GM19328 (cell line): ENCODE data around the gene ADAMTSL3.
A peak's percentile ranks its signal among the peaks of the same experiment; 100 is the strongest.
"Not testable (repeated sequence)": the region's sequence is repeated elsewhere in the genome, so short reads cannot be mapped to it uniquely, and the experiment has no call there.

Source experiments
- ATAC-seq: cut with Tn5 transposase; IDR thresholded peaks from one replicate; pipeline ENCODE4 v1.9.1; 2021; ENCODE audit warnings: mild to moderate bottlenecking, moderate library complexity; ENCODE audit not compliant: unreplicated experiment

The ADAMTSL3 gene

DNA sequence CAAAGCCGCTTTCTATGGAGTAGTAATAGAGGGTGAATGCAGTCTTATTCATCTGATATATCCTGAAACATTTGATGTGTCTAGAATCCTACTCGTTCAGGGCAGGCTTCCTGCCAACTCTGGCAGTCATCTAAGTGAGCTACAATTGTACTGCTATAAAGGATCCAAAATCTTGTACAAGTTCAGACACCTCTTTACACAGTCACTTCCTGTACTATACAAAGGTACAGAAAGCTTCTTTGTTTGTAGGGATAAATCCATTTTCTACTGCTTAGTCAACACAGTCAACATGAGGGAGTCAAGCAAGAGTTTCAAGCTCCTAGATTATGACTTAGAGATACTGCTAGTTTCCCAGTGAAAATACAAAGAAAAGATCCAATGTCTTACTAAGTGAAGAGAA, 414.8 kb downstream of the ADAMTSL3 start:
- ATAC-seq = not testable (repeated sequence)

DNA sequence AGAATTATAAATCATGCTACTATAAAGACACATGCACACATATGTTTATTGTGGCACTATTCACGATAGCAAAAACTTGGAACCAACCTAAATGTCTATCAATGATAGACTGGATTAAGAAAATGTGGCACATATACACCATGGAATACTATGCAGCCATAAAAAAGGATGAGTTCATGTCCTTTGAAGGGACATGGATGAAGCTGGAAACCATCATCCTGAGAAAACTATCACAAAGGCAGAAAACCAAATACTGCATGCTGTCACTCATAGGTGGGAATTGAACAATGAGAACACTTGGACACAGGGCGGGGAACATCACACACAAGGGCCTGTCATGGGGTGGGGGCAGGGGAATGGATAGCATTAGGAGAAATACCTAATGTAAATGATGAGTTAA, 424.1 kb downstream of the ADAMTSL3 start:
- not testable (repeated sequence) for ATAC-seq

DNA sequence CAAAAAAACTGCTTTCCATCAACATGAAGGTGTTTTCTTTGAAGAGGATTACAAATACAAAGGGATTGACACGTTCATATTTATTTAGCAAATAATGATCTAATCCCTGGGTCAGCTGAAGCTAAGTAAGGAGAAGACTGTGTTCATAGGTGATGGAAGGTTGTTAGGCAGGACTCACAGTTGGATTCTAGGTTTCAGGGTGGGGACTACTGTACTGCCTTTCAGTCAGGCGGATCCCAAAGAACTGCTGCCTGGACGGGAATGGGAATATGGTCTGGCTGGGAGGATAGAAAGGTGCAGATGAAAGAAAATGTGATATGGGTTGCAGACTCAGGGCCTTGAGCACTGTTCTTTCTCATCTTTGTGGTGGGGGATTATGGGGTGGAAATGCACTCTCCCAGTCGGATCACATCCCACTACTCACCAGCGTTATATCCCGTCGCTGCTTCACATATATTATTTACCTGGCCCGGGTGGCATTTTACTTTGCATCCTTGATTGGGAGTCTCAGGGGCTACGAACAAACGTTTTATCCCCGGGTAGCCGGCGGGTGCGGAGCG, 425.5 kb downstream of the ADAMTSL3 start:
- not testable (repeated sequence) for ATAC-seq

- ATAC-seq = peak; percentile 73
Measured at GRCh38 chr15:84079885-84080777, 426.2 kb downstream of the ADAMTSL3 start.

DNA sequence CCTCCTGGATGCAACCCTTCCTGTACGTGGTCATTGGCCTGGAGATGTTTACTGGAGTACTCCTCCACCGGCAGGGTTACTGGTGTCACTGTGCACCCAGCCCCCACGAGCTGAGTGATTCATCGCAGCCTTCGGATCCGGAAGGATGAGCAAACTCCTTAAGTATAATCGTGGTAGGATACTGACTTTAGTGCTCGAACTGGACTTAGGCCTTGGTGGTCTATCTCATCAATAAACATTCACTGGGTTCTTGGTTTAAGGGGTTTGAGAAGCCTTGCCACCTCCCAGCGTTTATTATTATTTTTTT, 426.8 kb downstream of the ADAMTSL3 start:
- not testable (repeated sequence) for ATAC-seq

DNA sequence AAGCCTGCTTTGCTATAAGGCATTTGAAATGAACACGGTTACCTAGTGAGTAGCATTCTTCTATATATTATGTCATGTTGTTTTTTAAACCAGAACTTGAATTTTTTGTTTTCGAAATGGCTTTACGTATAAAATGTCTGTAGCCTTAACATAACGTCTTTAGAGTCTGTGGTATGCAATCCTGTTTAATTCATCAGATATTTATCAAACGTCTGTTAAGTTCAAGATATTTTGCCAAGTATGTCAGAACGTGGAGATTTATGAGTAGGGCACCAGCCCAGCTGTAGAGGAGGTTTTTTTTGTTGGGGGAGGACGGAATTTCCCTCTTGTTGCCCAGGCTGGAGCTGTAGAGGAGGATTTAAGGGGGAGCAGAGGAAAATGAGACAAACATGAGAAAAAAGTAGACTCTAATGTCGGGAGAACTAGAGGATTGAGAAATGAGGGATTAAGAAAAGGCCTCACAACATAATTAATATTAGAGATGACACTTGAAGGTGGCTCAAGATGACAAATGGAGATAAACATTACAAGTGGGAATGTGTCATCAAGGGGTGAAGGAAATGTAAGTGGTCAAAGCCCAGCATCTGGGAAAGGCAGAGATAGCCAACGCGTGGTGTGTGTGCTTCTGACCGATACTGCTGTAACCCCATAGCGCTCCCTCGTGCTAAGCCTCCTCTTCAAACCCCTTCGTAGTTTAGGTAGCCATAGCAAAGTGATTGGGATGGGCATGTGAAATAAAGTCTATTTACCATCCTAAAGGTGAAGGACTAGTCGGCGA, 427.7 kb downstream of the ADAMTSL3 start:
- ATAC-seq = no peak

DNA sequence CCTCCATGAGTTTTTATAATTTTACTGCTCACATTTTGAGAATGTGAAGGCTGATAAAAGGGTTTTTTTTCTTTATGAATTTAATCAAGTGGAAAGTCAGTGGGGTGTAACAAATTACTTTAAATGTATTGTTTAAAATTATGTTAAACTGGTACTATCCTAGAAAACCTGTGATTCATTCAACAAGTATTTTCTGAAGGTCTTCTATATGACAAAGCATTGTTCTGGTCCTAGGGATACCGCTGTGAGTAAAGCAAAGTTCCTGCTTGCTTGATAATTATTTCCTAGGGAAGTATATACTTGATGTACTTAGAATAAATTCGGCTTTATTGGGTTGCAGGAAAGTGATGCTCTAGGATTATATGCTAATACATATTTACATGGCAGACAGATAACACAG, 428.8 kb downstream of the ADAMTSL3 start:
- no peak for ATAC-seq

DNA sequence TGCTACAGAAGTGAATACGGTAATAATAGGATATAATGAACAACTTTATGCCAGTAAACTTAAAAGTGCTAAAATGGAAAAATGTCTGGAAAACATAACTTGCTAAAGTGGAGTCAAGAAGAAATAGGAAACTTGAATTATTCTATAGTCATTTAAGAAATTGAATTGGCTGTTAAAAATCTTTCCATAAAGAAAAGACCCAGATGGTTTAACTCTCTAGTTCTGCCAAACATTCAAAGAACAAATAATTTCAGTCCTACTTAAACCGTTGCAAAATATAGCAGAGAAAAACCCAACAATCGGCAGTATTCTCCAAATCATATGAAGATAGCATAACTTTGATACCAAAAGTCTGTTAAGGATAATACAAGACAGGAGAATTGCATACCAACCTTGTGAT, 432.1 kb downstream of the ADAMTSL3 start:
- ATAC-seq = not testable (repeated sequence)
